ENCODE data around the gene FNIP1. TPM values are rescaled to one million over a fixed set of nuclear protein-coding genes. Genes with fewer than 3 reads are reported as not detected.

Gene FNIP1
- total RNA-seq, 1 donor from 2014 or later: 27.1 TPM

DNA sequence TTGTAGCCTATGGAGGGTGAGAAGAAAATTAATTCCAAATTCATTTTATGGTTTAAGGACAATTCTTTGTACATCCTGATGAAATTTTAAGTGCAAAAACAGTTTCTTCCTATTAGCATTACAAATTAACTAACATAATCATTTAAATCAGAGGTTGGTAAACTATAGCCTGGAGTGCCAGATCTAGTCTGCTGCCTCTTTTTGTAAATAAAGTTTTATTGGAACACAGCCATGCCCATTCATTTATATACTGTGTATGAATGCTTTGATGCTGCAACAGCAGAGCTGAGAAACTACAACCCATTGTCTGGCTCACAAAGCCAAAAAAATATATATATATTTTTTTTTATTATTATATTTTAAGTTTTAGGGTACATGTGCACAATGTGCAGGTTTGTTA lies 80.2 kb downstream of the FNIP1 start:
- Histone ChIP-seq H3K36me3 (ENCODE audit: control insufficient read depth in 3 of 3, insufficient read depth in 3 of 3, low read length in 3 of 3) (peaks cover 2 to 18% (median 13%) of the 10 kb centered on the region in 3 donors), H3K9ac (ENCODE audit: low read depth in 1 of 3, low read length in 3 of 3) (no peak overlapping the region), H3K9me3 (ENCODE audit: control insufficient read depth in 3 of 3, low read length in 3 of 3) (peaks cover 0 to 3% (median 0%) of the 10 kb centered on the region in 3 donors), H3K27ac (ENCODE audit: low read depth, low read length) (no peak overlapping the region), H3K27me3 (ENCODE audit: control insufficient read depth in 3 of 3, insufficient read depth in 3 of 3, low read length in 3 of 3) (no peaks in the 10 kb centered on the region), H3K4me1 (ENCODE audit: control insufficient read depth in 3 of 3, insufficient read depth in 3 of 3, low read length in 3 of 3) (no peaks in the 10 kb centered on the region), H3K4me3 (ENCODE audit: low read length in 3 of 3) (no peak overlapping the region)

DNA sequence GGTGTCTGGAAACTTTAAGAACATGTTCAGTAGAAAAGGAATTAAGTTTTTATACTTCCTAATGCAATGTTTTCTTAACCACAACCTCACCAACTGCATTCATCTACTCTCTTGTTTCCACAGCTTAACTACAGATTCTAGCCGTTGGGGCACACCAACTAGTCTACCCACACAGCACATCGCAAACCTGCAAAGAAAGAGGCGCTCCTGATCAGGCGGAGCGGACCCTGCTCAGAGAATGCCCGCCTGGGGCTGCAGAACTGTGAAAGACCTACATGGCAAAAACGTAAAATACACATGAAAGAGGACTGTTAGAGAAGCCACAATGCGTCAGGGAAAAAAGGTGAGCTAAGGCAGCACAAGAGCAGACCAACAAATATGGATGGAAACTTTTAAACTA lies 86.4 kb downstream of the FNIP1 start:
- H3K36me3 ChIP-seq (ENCODE audit: control insufficient read depth in 3 of 3, insufficient read depth in 3 of 3, low read length in 3 of 3): peaks cover 6 to 24% (median 10%) of the 10 kb centered on the region in 3 donors
- peaks cover 9 to 10% (median 9%) of the 10 kb centered on the region in 3 donors for H3K4me1 ChIP-seq (ENCODE audit: control insufficient read depth in 3 of 3, insufficient read depth in 3 of 3, low read length in 3 of 3)
- no peak overlapping the region for H3K27ac ChIP-seq (ENCODE audit: low read depth, low read length)
- no peak overlapping the region for H3K9ac ChIP-seq (ENCODE audit: low read depth in 1 of 3, low read length in 3 of 3)
- H3K27me3 ChIP-seq (ENCODE audit: control insufficient read depth in 3 of 3, insufficient read depth in 3 of 3, low read length in 3 of 3): no peaks in the 10 kb centered on the region
- no peaks in the 10 kb centered on the region for H3K9me3 ChIP-seq (ENCODE audit: control insufficient read depth in 3 of 3, low read length in 3 of 3)
- H3K4me3 ChIP-seq (ENCODE audit: low read length in 3 of 3): no peak overlapping the region

DNA sequence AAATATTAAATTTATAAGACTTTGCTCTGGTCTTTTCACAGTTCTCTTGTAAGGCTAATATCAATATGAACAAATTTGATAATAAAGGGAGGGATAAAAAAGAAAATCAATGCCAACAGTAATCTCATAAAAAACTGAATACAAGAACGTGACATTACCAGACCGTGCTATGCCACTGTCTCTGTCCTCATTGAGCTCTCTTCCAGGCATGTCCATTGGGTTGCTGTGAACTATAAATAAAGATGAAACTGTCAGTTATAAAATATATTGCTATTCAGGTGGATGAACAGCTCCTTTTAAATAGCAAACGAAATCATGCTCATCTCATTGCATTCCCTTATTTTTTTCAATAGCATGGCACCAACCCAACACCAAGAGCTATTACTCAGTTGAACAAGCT lies 87.8 kb downstream of the FNIP1 start:
- peak overlapping the region in 1 of 3 donors; percentile 26 for H3K9ac ChIP-seq (ENCODE audit: low read depth in 1 of 3, low read length in 3 of 3)
- no peaks in the 10 kb centered on the region for H3K9me3 ChIP-seq (ENCODE audit: control insufficient read depth in 3 of 3, low read length in 3 of 3)
- H3K27ac ChIP-seq (ENCODE audit: low read depth, low read length): peak overlapping the region; percentile 34
- H3K36me3 ChIP-seq (ENCODE audit: control insufficient read depth in 3 of 3, insufficient read depth in 3 of 3, low read length in 3 of 3): peaks cover 6 to 17% (median 9%) of the 10 kb centered on the region in 3 donors
- H3K4me3 ChIP-seq (ENCODE audit: low read length in 3 of 3): no peak overlapping the region
- peaks cover 9 to 10% (median 9%) of the 10 kb centered on the region in 3 donors for H3K4me1 ChIP-seq (ENCODE audit: control insufficient read depth in 3 of 3, insufficient read depth in 3 of 3, low read length in 3 of 3)
- H3K27me3 ChIP-seq (ENCODE audit: control insufficient read depth in 3 of 3, insufficient read depth in 3 of 3, low read length in 3 of 3): no peaks in the 10 kb centered on the region

DNA sequence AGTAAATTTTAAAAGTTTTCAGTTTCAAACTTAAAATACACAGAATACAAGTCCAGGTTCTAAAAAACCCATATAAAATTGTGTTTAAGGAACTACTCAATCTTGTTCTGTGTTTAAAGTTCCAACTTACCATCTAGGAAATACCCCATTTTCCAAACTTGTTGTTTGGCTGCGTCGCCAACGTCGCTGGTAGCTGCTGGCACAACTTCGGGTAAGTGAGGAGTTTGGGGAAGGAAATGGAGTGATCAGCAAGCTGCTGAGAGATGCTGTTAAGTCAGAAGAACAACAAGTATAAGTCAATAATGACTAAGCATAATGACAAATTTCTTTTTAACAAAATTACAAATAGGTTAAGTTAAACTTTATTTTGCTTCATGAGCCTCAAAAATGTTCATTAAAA lies 90.5 kb downstream of the FNIP1 start:
- no peak overlapping the region for H3K4me3 ChIP-seq (ENCODE audit: low read length in 3 of 3)
- peak overlapping the region; percentile 9 for H3K27ac ChIP-seq (ENCODE audit: low read depth, low read length)
- H3K27me3 ChIP-seq (ENCODE audit: control insufficient read depth in 3 of 3, insufficient read depth in 3 of 3, low read length in 3 of 3): no peaks in the 10 kb centered on the region
- H3K9ac ChIP-seq (ENCODE audit: low read depth in 1 of 3, low read length in 3 of 3): no peak overlapping the region
- H3K9me3 ChIP-seq (ENCODE audit: control insufficient read depth in 3 of 3, low read length in 3 of 3): no peaks in the 10 kb centered on the region
- H3K36me3 ChIP-seq (ENCODE audit: control insufficient read depth in 3 of 3, insufficient read depth in 3 of 3, low read length in 3 of 3): peaks cover 15 to 36% (median 27%) of the 10 kb centered on the region in 3 donors
- peaks cover 9 to 10% (median 9%) of the 10 kb centered on the region in 3 donors for H3K4me1 ChIP-seq (ENCODE audit: control insufficient read depth in 3 of 3, insufficient read depth in 3 of 3, low read length in 3 of 3)

DNA sequence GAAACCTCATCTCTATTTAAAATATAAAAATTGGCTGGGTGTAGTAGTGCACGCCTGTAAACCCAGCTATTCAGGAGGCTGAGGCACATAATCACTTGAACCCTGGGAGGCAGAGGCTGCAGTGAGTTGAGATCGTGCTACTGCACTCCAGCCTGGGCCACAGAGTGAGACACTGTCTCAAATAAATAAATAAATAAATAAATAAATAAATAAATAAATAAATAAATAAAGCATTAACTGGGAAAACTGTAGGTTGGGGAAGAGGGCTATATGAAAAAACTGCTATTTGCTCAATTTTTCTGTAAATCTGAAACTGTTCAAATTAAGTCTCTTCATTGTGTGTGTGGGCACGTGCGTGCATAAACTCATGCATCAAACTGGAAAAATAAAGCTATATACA lies 101.9 kb downstream of the FNIP1 start:
- Histone ChIP-seq H3K27me3 (ENCODE audit: control insufficient read depth in 3 of 3, insufficient read depth in 3 of 3, low read length in 3 of 3) (no peaks in the 10 kb centered on the region), H3K9me3 (ENCODE audit: control insufficient read depth in 3 of 3, low read length in 3 of 3) (no peaks in the 10 kb centered on the region), H3K9ac (ENCODE audit: low read depth in 1 of 3, low read length in 3 of 3) (no peak overlapping the region), H3K4me3 (ENCODE audit: low read length in 3 of 3) (no peak overlapping the region), H3K36me3 (ENCODE audit: control insufficient read depth in 3 of 3, insufficient read depth in 3 of 3, low read length in 3 of 3) (peaks cover 7 to 36% (median 20%) of the 10 kb centered on the region in 3 donors), H3K27ac (ENCODE audit: low read depth, low read length) (no peak overlapping the region), H3K4me1 (ENCODE audit: control insufficient read depth in 3 of 3, insufficient read depth in 3 of 3, low read length in 3 of 3) (no peaks in the 10 kb centered on the region)

DNA sequence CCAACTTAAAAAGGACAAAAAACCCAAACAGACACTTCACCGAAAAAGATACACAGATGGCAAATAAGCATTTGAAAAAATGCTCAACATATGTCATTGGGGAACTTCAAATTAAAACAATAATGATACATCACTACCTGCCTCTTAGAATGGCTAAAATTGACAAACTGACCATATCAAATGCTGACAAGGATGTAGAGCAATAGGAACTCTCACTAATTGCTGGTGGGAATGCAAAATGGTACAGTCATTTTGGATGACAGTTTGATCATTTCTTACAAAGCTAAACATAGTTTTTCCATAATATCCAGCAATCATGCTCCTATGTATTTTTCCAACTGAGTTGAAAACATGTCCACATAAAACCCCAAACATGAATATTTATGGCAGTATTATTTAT lies 102.9 kb downstream of the FNIP1 start:
- no peaks in the 10 kb centered on the region for H3K4me1 ChIP-seq (ENCODE audit: control insufficient read depth in 3 of 3, insufficient read depth in 3 of 3, low read length in 3 of 3)
- no peaks in the 10 kb centered on the region for H3K9me3 ChIP-seq (ENCODE audit: control insufficient read depth in 3 of 3, low read length in 3 of 3)
- no peak overlapping the region for H3K27ac ChIP-seq (ENCODE audit: low read depth, low read length)
- no peak overlapping the region for H3K9ac ChIP-seq (ENCODE audit: low read depth in 1 of 3, low read length in 3 of 3)
- H3K36me3 ChIP-seq (ENCODE audit: control insufficient read depth in 3 of 3, insufficient read depth in 3 of 3, low read length in 3 of 3): peaks cover 7 to 36% (median 20%) of the 10 kb centered on the region in 3 donors
- H3K4me3 ChIP-seq (ENCODE audit: low read length in 3 of 3): no peak overlapping the region
- no peaks in the 10 kb centered on the region for H3K27me3 ChIP-seq (ENCODE audit: control insufficient read depth in 3 of 3, insufficient read depth in 3 of 3, low read length in 3 of 3)

DNA sequence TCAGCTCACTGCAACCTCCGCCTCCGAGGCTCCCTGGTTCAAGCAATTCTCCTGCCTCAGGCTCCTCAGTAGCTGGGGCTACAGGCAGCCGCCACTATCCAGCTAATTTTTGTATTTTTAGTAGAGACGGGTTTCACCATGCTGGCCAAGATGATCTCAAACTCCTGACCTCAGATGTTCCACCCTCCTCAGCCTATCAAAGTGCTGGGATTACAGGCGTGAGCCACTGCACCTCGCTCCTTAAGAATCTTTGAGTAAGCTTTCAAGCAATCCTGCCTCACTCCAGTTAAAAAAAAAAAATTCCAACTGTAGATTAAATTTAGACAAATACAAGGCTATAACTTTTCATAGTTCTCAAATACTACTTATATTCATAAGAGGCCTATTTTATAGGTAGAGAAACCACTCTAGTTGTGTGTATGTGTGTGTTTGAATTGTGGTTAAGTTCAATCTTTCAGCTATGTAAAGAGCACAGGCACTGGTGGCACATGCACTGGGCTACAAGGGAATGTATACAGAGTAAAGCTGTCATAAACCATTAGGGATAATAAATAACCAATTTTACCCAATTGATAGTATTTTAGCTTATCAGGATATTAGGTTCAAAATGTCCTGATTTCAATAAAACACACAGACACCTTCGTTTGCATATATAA lies 111.2 kb downstream of the FNIP1 start:
- Histone ChIP-seq H3K27ac (ENCODE audit: low read depth, low read length) (no peak overlapping the region), H3K36me3 (ENCODE audit: control insufficient read depth in 3 of 3, insufficient read depth in 3 of 3, low read length in 3 of 3) (peaks cover 3 to 13% (median 6%) of the 10 kb centered on the region in 3 donors), H3K4me1 (ENCODE audit: control insufficient read depth in 3 of 3, insufficient read depth in 3 of 3, low read length in 3 of 3) (no peaks in the 10 kb centered on the region), H3K27me3 (ENCODE audit: control insufficient read depth in 3 of 3, insufficient read depth in 3 of 3, low read length in 3 of 3) (no peaks in the 10 kb centered on the region), H3K9ac (ENCODE audit: low read depth in 1 of 3, low read length in 3 of 3) (no peak overlapping the region), H3K9me3 (ENCODE audit: control insufficient read depth in 3 of 3, low read length in 3 of 3) (no peaks in the 10 kb centered on the region), H3K4me3 (ENCODE audit: low read length in 3 of 3) (no peak overlapping the region)

DNA sequence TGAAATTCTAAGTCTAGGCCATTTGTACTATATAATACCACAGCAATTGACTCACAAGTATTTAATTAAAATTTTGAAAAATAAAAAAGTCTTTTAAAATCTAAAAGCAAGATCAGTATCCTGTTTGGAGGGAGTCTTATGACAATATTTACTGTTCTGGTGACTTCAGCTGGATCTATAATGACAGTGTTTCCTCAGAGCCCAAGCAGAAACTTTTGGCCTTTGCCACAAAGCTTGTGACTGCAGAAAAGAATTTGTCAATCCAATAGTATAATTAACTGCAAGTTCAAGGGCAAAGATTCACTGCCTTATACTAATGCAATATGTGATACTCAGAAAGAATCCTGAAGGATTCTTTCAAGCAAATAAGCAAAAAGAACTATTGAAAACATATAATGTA lies 112.2 kb downstream of the FNIP1 start:
- Histone ChIP-seq H3K4me3 (ENCODE audit: low read length in 3 of 3) (no peak overlapping the region), H3K9ac (ENCODE audit: low read depth in 1 of 3, low read length in 3 of 3) (no peak overlapping the region), H3K27me3 (ENCODE audit: control insufficient read depth in 3 of 3, insufficient read depth in 3 of 3, low read length in 3 of 3) (no peaks in the 10 kb centered on the region), H3K9me3 (ENCODE audit: control insufficient read depth in 3 of 3, low read length in 3 of 3) (no peaks in the 10 kb centered on the region), H3K27ac (ENCODE audit: low read depth, low read length) (no peak overlapping the region), H3K4me1 (ENCODE audit: control insufficient read depth in 3 of 3, insufficient read depth in 3 of 3, low read length in 3 of 3) (no peaks in the 10 kb centered on the region), H3K36me3 (ENCODE audit: control insufficient read depth in 3 of 3, insufficient read depth in 3 of 3, low read length in 3 of 3) (peaks cover 0 to 8% (median 2%) of the 10 kb centered on the region in 3 donors)

DNA sequence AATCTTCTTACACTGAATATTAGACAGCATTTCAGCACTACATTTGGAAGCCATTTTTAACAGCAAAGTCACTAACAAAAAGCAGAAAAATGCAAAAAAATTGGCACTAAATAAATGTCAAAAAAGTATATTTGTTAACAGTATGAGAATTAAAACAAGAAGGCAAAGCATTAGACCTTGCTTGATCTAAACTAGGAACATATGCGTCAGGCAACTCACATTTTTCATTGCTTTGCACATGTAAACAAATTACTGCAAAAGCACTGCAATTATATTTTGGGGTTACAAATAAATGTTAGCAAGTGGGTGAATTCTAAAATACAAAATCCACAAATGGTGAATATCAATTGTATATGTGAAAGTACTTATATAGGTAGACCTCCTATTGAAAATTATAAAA lies 112.8 kb downstream of the FNIP1 start:
- H3K4me1 ChIP-seq (ENCODE audit: control insufficient read depth in 3 of 3, insufficient read depth in 3 of 3, low read length in 3 of 3): no peaks in the 10 kb centered on the region
- H3K27ac ChIP-seq (ENCODE audit: low read depth, low read length): no peak overlapping the region
- no peaks in the 10 kb centered on the region for H3K27me3 ChIP-seq (ENCODE audit: control insufficient read depth in 3 of 3, insufficient read depth in 3 of 3, low read length in 3 of 3)
- no peaks in the 10 kb centered on the region for H3K9me3 ChIP-seq (ENCODE audit: control insufficient read depth in 3 of 3, low read length in 3 of 3)
- H3K9ac ChIP-seq (ENCODE audit: low read depth in 1 of 3, low read length in 3 of 3): no peak overlapping the region
- peaks cover 0 to 13% (median 2%) of the 10 kb centered on the region in 3 donors for H3K36me3 ChIP-seq (ENCODE audit: control insufficient read depth in 3 of 3, insufficient read depth in 3 of 3, low read length in 3 of 3)
- H3K4me3 ChIP-seq (ENCODE audit: low read length in 3 of 3): no peak overlapping the region

DNA sequence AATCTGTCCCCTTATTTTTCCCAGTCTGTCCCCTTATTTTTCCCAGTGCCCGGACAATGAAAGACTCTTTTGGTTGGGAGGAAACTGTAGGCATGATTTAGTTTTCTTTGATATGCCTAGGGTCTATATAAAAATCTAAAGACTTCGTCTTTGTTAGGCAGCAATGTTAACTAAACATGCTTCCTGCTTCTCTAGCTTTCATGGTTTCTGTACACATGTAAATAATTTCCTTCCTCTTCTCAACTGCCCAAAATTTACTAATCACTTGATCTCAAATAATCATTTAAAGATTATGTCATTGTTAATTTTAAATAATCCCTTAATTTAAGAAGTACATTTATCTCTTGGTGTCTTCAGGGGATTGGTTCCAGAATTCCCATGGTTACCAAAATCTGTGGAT lies 114.0 kb downstream of the FNIP1 start:
- no peak overlapping the region for H3K9ac ChIP-seq (ENCODE audit: low read depth in 1 of 3, low read length in 3 of 3)
- H3K36me3 ChIP-seq (ENCODE audit: control insufficient read depth in 3 of 3, insufficient read depth in 3 of 3, low read length in 3 of 3): peaks cover 0 to 19% (median 6%) of the 10 kb centered on the region in 3 donors
- no peak overlapping the region for H3K4me3 ChIP-seq (ENCODE audit: low read length in 3 of 3)
- H3K27me3 ChIP-seq (ENCODE audit: control insufficient read depth in 3 of 3, insufficient read depth in 3 of 3, low read length in 3 of 3): no peaks in the 10 kb centered on the region
- H3K4me1 ChIP-seq (ENCODE audit: control insufficient read depth in 3 of 3, insufficient read depth in 3 of 3, low read length in 3 of 3): no peaks in the 10 kb centered on the region
- H3K9me3 ChIP-seq (ENCODE audit: control insufficient read depth in 3 of 3, low read length in 3 of 3): no peaks in the 10 kb centered on the region
- no peak overlapping the region for H3K27ac ChIP-seq (ENCODE audit: low read depth, low read length)

Measured in skeletal muscle tissue (tissue), 4 donors.